ENCODE data around the gene CARD11. TPM values are rescaled to one million over a fixed set of nuclear protein-coding genes. Genes with fewer than 3 reads are reported as not detected.
A peak's percentile ranks its signal among the peaks of the same experiment; 100 is the strongest.

Gene CARD11
- total and polyA plus RNA-seq, 10 donors: 30.3 to 72.6 (median 48.8) TPM

DNA sequence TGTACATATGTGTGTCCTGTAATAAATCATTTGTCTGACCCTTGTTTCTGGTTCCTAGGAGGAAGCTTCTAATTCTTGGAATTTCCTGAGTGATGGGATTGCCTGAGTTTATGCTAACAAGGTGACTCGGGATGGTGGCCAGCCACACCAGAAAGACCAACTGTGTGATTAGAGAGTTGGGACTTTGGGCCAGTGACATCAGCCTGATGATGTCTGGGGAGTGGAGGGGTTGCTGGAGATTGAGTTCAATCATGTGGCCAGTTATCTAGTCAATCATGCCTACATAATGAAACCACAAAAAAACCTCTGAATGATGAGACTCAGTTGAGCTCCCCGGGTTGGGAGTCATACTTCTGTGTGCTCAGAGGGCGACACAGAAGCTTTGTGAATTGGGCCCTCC lies 23.5 kb upstream of the CARD11 start:
- Histone ChIP-seq H3K4me1 (peaks cover 0 to 77% (median 52%) of the 10 kb centered on the region in 6 donors), H3K4me3 (no peak overlapping the region), H3K27me3 (replicated peaks in 1 of 7) (peaks cover 0 to 5% (median 0%) of the 10 kb centered on the region in 7 donors), H3K36me3 (no peaks in the 10 kb centered on the region), H3K9me3 (peaks cover 0 to 12% (median 8%) of the 10 kb centered on the region in 8 donors), H3K27ac (peak overlapping the region in 6 of 8 donors; percentile 5 to 76 (median 42))
- WGBS, 5 donors: 49 to 65% (median 55%) methylated on average over 3 of the region's 3 CpGs
- intact Hi-C loops (cut with DNase I; ENCODE audit: low total_unique reads): loop anchor here (10.0 kb wide), 1 partner anchor 88 kb away; no protein-coding TSS in a partner anchor
- DNase-seq: no peak
- no peak for TF ChIP-seq CTCF (IDR thresholded peaks at IDR 0.05 in 8 of 11, conservative IDR thresholded peaks at IDR 0.05 in 3 of 11)
- TF ChIP-seq POLR2AphosphoS5 (IDR thresholded peaks at IDR 0.05): no peak
- TF ChIP-seq POLR2A (IDR thresholded peaks at IDR 0.05): no peak

GRCh38 chr7:3066506-3066905 lies 22.8 kb upstream of the CARD11 start:
- H3K36me3 ChIP-seq: no peaks in the 10 kb centered on the region
- peaks cover 0 to 77% (median 52%) of the 10 kb centered on the region in 6 donors for H3K4me1 ChIP-seq
- no peak for TF ChIP-seq CTCF (IDR thresholded peaks at IDR 0.05 in 8 of 11, conservative IDR thresholded peaks at IDR 0.05 in 3 of 11)
- TF ChIP-seq POLR2A (IDR thresholded peaks at IDR 0.05): no peak
- TF ChIP-seq POLR2AphosphoS5 (IDR thresholded peaks at IDR 0.05): no peak
- H3K9me3 ChIP-seq: peaks cover 0 to 12% (median 8%) of the 10 kb centered on the region in 8 donors
- no peak for DNase-seq
- intact Hi-C loops (cut with DNase I; ENCODE audit: low total_unique reads): loop anchor here (10.0 kb wide), 1 partner anchor 88 kb away; no protein-coding TSS in a partner anchor
- H3K27me3 ChIP-seq (replicated peaks in 1 of 7): peaks cover 0 to 5% (median 0%) of the 10 kb centered on the region in 7 donors
- H3K27ac ChIP-seq: peak overlapping the region in 4 of 8 donors; percentile 23 to 76 (median 62)
- H3K4me3 ChIP-seq: no peak overlapping the region
- 95 to 100% (median 100%) methylated on average over 1 of the region's 1 CpG for WGBS, 5 donors

DNA sequence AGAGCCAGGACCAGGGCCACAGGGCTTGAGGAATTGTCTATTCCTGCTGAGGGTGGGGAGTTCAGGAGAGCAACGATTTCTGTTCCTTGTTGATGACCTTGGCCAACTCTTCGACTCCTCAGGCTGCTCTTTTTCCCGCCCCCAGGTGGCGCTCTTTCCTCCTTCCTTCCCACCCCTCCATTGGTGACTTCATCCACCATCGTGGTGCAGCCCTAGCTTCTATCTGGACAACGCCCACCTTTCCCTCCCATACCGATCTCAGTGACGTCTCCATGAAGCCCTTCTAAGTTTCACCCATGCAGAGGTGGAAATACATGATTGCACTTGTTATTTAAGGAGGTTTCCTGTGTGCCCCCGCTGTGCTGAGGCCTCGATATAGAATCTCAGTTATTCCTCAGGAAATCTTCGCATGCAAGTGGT lies 22.1 kb upstream of the CARD11 start:
- H3K36me3 ChIP-seq: no peaks in the 10 kb centered on the region
- intact Hi-C loops (cut with DNase I; ENCODE audit: low total_unique reads): loop anchor here (10.0 kb wide), 1 partner anchor 89 kb away; no protein-coding TSS in a partner anchor
- H3K27me3 ChIP-seq (replicated peaks in 1 of 7): peaks cover 0 to 5% (median 0%) of the 10 kb centered on the region in 7 donors
- TF ChIP-seq CTCF (IDR thresholded peaks at IDR 0.05 in 8 of 11, conservative IDR thresholded peaks at IDR 0.05 in 3 of 11): peak in 10 of 11 experiments; percentile 41 to 78 (median 62)
- no peak for TF ChIP-seq POLR2AphosphoS5 (IDR thresholded peaks at IDR 0.05)
- peaks cover 0 to 77% (median 52%) of the 10 kb centered on the region in 6 donors for H3K4me1 ChIP-seq
- peak; percentile 83 for DNase-seq
- H3K4me3 ChIP-seq: no peak overlapping the region
- peak overlapping the region in 3 of 8 donors; percentile 5 to 75 (median 50) for H3K27ac ChIP-seq
- peaks cover 0 to 7% (median 3%) of the 10 kb centered on the region in 8 donors for H3K9me3 ChIP-seq
- 36 to 47% (median 45%) methylated on average over 11 of the region's 11 CpGs for WGBS, 5 donors

- Histone ChIP-seq H3K27ac (no peak overlapping the region), H3K4me1 (peaks cover 0 to 66% (median 47%) of the 10 kb centered on the region in 6 donors), H3K4me3 (no peak overlapping the region), H3K36me3 (no peaks in the 10 kb centered on the region), H3K27me3 (replicated peaks in 1 of 7) (peaks cover 0 to 5% (median 0%) of the 10 kb centered on the region in 7 donors), H3K9me3 (no peaks in the 10 kb centered on the region)
- 80 to 91% (median 83%) methylated on average over 5 of the region's 5 CpGs for WGBS, 5 donors
- DNase-seq: no peak
- intact Hi-C loops (cut with DNase I; ENCODE audit: low total_unique reads): loop anchor here (10.0 kb wide), 1 partner anchor 91 kb away; no protein-coding TSS in a partner anchor
- TF ChIP-seq POLR2A (IDR thresholded peaks at IDR 0.05): no peak
- no peak for TF ChIP-seq POLR2AphosphoS5 (IDR thresholded peaks at IDR 0.05)
- TF ChIP-seq CTCF (IDR thresholded peaks at IDR 0.05 in 8 of 11, conservative IDR thresholded peaks at IDR 0.05 in 3 of 11): no peak
Observed at GRCh38 chr7:3064067-3064466, 20.4 kb upstream of the CARD11 start.

All from spleen (tissue), 11 donors.